BJ (cell line): ENCODE results near the gene KCTD20. TPM values are rescaled to one million over a fixed set of nuclear protein-coding genes. Genes with fewer than 3 reads are reported as not detected.

Experiments
- CTCF ChIA-PET: fragments of 350-600 bp; formaldehyde crosslinking; extraction: SDS; loops from one replicate; lab custom pipeline; 2021; ENCODE audit warnings: antibody characterized with exemption, inconsistent platforms; lab: Yijun Ruan, JAX
- POLR2A ChIA-PET: fragments of 300-600 bp; sonication (Branson Sonifier 250); formaldehyde crosslinking; extraction: SDS; loops from one replicate; lab custom pipeline; 2021; ENCODE audit warnings: antibody characterized with exemption; lab: Charles Lee
- DNase-seq: peaks from one replicate; pipeline ENCODE4 v3.0.0-alpha.2; 2011; ENCODE audit warnings: low read depth
- H3K27me3 ChIP-seq: 2 replicates; pipeline ENCODE4 v1.6.0; 2011; ENCODE audit warnings: low read length; ENCODE audit not compliant: control insufficient read depth, insufficient read depth
- H3K36me3 ChIP-seq: 2 replicates; pipeline ENCODE4 v1.5.1; 2011; ENCODE audit warnings: low read length; ENCODE audit not compliant: control insufficient read depth, insufficient read depth
- H3K4me3 ChIP-seq: 2 replicates; pipeline ENCODE4 v1.5.1; 2011; ENCODE audit warnings: low read depth, mild to moderate bottlenecking, control low read depth, low read length
- CTCF ChIP-seq: IDR thresholded peaks from 2 replicates; pipeline ENCODE4 v1.5.1; 2011; ENCODE audit warnings: low read depth, mild to moderate bottlenecking, control low read depth, inconsistent platforms, low read length, moderate library complexity; ENCODE audit not compliant: insufficient read depth
- polyA plus RNA-seq: library from polyadenylated mRNA; depleted of rRNA; stranded (reverse); fragments of >200 nt; gene quantifications from 2 replicates; pipeline ENCODE4 v1.2.3, GENCODE V29; 2011

KCTD20 gene
- polyA plus RNA-seq, 1 experiment = 123 TPM

DNA sequence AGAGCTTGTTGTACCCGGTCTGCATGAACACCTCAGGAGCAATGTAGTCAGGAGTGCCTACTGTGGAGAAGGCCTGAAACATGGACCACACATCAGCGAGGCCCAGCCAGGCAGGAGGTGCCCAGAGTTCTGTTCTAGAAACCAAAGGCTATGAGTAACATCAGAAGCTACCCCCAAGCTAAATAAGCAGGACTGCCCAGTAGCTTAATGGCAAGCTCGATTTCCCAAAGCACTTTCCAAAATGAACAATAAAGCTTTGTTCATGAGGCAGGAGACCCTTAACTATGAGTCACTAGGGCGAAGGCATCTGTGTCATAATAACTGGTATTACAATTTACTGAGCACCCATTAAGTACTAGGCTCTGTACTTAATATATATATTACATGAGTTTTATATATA lies 57.1 kb downstream of the KCTD20 start:
- Histone ChIP-seq H3K36me3 (peaks cover 7% of the 10 kb centered on the region), H3K4me3 (no peak overlapping the region), H3K27me3 (no peaks in the 10 kb centered on the region)
- ChIA-PET CTCF (no interaction called here), POLR2A (no interaction called here)
- TF ChIP-seq CTCF = no peak
- DNase-seq = no peak

- H3K36me3 ChIP-seq = peaks cover 5% of the 10 kb centered on the region
- H3K4me3 ChIP-seq = no peak overlapping the region
- ChIA-PET CTCF (interaction anchor here (1.2 kb wide), 1 partner anchor 10 kb away, joined by 3 read pairs; no protein-coding TSS in a partner anchor), POLR2A (interaction anchor here (0.6 kb wide), 1 partner anchor 141 kb away, joined by 4 read pairs; no protein-coding TSS in a partner anchor)
- no peak for DNase-seq
- TF ChIP-seq CTCF = no peak
- no peaks in the 10 kb centered on the region for H3K27me3 ChIP-seq
These were observed 58.9 kb downstream of the KCTD20 start for GRCh38 chr6:36501686-36502085.

DNA sequence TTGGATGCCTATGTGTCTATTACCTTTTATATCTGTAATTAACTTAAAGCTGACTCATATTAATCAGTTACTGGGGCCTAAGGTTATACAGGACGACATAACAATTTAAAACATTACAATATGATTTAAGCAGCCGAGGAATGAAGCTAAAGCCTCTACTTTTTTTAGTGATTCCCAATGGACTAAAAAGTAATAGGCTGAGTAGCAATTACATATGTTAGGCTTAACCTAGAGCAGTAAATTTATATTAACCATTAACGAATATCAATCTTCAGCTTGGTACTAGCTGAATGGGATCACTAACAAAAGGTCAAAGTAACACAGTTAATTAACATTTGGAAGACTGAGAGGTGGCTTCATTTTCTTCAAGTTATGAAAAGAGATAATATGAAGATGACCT lies 61.4 kb downstream of the KCTD20 start:
- no peak for DNase-seq
- H3K4me3 ChIP-seq = no peak overlapping the region
- no peaks in the 10 kb centered on the region for H3K27me3 ChIP-seq
- ChIA-PET POLR2A (no interaction called here), CTCF (interaction anchor here (0.5 to 1.0 kb wide), 2 partner anchors 47 to 93 kb away, joined by 3 read pairs; no protein-coding TSS in a partner anchor)
- TF ChIP-seq CTCF = no peak
- peaks cover 11% of the 10 kb centered on the region for H3K36me3 ChIP-seq

DNA sequence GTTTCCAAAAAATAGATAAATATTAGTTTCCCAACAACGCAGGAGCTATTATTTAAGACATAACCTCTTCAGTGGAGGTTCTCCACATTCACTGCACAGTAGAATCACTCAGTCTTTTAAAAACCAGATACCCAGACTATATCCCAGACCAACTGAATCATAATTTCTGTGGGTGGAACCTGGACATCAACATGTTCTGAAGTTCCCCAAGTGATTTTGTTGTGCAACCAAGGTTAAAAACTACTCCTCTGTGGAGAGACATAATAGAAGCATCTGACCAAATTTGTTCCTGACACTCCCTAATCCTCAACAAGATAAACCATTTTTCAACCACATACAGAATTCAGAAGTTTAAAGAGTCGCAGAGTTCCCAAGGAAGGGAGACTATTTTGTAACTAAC lies 62.2 kb downstream of the KCTD20 start:
- H3K36me3 ChIP-seq = peaks cover 14% of the 10 kb centered on the region
- H3K4me3 ChIP-seq = no peak overlapping the region
- no peak for DNase-seq
- no peak for TF ChIP-seq CTCF
- no peaks in the 10 kb centered on the region for H3K27me3 ChIP-seq
- ChIA-PET CTCF (no interaction called here), POLR2A (no interaction called here)

DNA sequence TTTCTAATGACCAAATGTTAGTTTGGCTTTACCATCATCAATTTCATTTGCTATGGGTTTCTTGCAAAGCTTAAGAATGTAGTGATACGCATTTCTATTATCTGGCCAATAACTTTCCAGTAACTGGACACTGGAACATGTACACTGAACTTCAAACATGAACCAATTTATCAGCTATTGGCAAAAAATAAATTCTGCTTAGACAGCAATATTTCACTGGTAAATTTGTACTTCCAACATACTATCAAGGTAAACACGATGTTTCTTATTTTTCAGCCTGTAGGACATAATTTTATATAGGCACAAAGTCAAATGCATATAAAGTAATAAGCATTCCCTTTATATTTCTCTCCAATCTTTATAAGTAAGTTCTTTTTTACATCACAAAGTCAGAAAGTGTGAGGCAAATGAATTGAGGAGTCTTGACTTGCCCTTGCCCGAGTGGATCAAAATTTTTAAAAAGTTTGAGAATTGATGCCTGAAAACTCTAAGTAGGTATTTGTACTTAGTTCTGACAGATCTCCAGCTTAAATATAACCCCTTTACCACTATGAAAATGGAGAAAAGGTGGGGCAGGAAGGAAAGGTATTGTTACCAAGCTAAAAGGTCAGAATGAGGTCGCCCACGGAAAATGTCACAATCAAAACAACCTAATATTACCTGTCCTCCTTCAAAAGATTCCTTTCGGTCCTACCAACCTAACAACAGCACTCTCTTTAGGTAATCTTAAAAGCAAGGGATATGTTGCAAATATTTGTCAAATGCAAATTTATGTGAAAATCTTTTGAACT lies 63.1 kb downstream of the KCTD20 start:
- CTCF ChIA-PET = no interaction called here
- no peak overlapping the region for H3K4me3 ChIP-seq
- DNase-seq = no peak
- no peak for TF ChIP-seq CTCF
- peaks cover 14% of the 10 kb centered on the region for H3K36me3 ChIP-seq
- POLR2A ChIA-PET = no interaction called here
- H3K27me3 ChIP-seq = no peaks in the 10 kb centered on the region
